ENCODE results near the gene GOT1. TPM values are rescaled to one million over a fixed set of nuclear protein-coding genes. Genes with fewer than 3 reads are reported as not detected.

GOT1 gene
- total RNA-seq, 4 donors from 2014 or later, result 8.6 to 19.9 (median 12.1) TPM

- no peak for DNase-seq (ENCODE audit: low spot score in 2 of 2)
- no peaks in the 10 kb centered on the region for H3K9me3 ChIP-seq
- WGBS, 2 donors, result 56 to 59% methylated on average over 3 of the region's 3 CpGs
- no peak overlapping the region for H3K27ac ChIP-seq
- TF ChIP-seq CTCF (IDR thresholded peaks at IDR 0.05), result no peak
- TF ChIP-seq POLR2A (IDR thresholded peaks at IDR 0.05), result no peak
- TF ChIP-seq EP300 (IDR thresholded peaks at IDR 0.05), result no peak
- H3K27me3 ChIP-seq, result peaks cover 0 to 22% of the 10 kb centered on the region in 2 donors
- no peak overlapping the region for H3K4me3 ChIP-seq
- no peaks in the 10 kb centered on the region for H3K4me1 ChIP-seq
- H3K36me3 ChIP-seq, result no peaks in the 10 kb centered on the region
These were observed 18.6 kb upstream of the GOT1 start for GRCh38 chr10:99449023-99449422.

- no peaks in the 10 kb centered on the region for H3K36me3 ChIP-seq
- no peak overlapping the region for H3K4me3 ChIP-seq
- no peak overlapping the region for H3K27ac ChIP-seq
- DNase-seq (ENCODE audit: low spot score in 2 of 2), result no peak
- WGBS, 2 donors, result 53 to 70% methylated on average over 16 of the region's 16 CpGs
- H3K4me1 ChIP-seq, result no peaks in the 10 kb centered on the region
- no peaks in the 10 kb centered on the region for H3K9me3 ChIP-seq
- peaks cover 0 to 4% of the 10 kb centered on the region in 2 donors for H3K27me3 ChIP-seq
- TF ChIP-seq POLR2A (IDR thresholded peaks at IDR 0.05) (no peak), CTCF (IDR thresholded peaks at IDR 0.05) (no peak), EP300 (IDR thresholded peaks at IDR 0.05) (no peak)
These were observed 14.1 kb upstream of the GOT1 start for GRCh38 chr10:99444383-99445045.

GRCh38 chr10:99443500-99443899 is 13.1 kb upstream of the GOT1 start:
- Histone ChIP-seq H3K27ac (no peak overlapping the region), H3K9me3 (no peaks in the 10 kb centered on the region), H3K36me3 (no peaks in the 10 kb centered on the region), H3K27me3 (peaks cover 0 to under 1% of the 10 kb centered on the region in 2 donors), H3K4me3 (no peak overlapping the region), H3K4me1 (no peaks in the 10 kb centered on the region)
- no peak for DNase-seq (ENCODE audit: low spot score in 2 of 2)
- TF ChIP-seq POLR2A (IDR thresholded peaks at IDR 0.05) (no peak), EP300 (IDR thresholded peaks at IDR 0.05) (no peak), CTCF (IDR thresholded peaks at IDR 0.05) (no peak)
- WGBS, 2 donors, result 77 to 80% methylated on average over 3 of the region's 3 CpGs

GRCh38 chr10:99442394-99442793 is 12.0 kb upstream of the GOT1 start:
- WGBS, 2 donors, result 75 to 82% methylated on average over 5 of the region's 5 CpGs
- Histone ChIP-seq H3K4me3 (no peak overlapping the region), H3K9me3 (no peaks in the 10 kb centered on the region), H3K36me3 (peaks cover 0 to 6% (median 0%) of the 10 kb centered on the region in 3 donors), H3K4me1 (no peaks in the 10 kb centered on the region), H3K27ac (no peak overlapping the region), H3K27me3 (no peaks in the 10 kb centered on the region)
- DNase-seq (ENCODE audit: low spot score in 2 of 2), result no peak
- TF ChIP-seq EP300 (IDR thresholded peaks at IDR 0.05), result no peak
- no peak for TF ChIP-seq CTCF (IDR thresholded peaks at IDR 0.05)
- TF ChIP-seq POLR2A (IDR thresholded peaks at IDR 0.05), result no peak

- no peak overlapping the region for H3K27ac ChIP-seq
- 82 to 90% methylated on average over 2 of the region's 2 CpGs for WGBS, 2 donors
- no peaks in the 10 kb centered on the region for H3K9me3 ChIP-seq
- peaks cover 0 to 17% (median 0%) of the 10 kb centered on the region in 3 donors for H3K36me3 ChIP-seq
- H3K4me3 ChIP-seq, result no peak overlapping the region
- TF ChIP-seq POLR2A (IDR thresholded peaks at IDR 0.05) (no peak), EP300 (IDR thresholded peaks at IDR 0.05) (no peak), CTCF (IDR thresholded peaks at IDR 0.05) (no peak)
- peaks cover 0 to 5% (median 0%) of the 10 kb centered on the region in 4 donors for H3K4me1 ChIP-seq
- H3K27me3 ChIP-seq, result no peaks in the 10 kb centered on the region
- DNase-seq (ENCODE audit: low spot score in 2 of 2), result no peak
These were observed 8.5 kb upstream of the GOT1 start for GRCh38 chr10:99438890-99439289.

All from tibial nerve (tissue), 4 donors.